HG02763 (cell line): Measurements from ENCODE around the gene ACAA1.
"Not testable (repeated sequence)": the region's sequence is repeated elsewhere in the genome, so short reads cannot be mapped to it uniquely, and the experiment has no call there.

ENCODE experiments used
- ATAC-seq: cut with Tn5 transposase; IDR thresholded peaks from one replicate; pipeline ENCODE4 v1.9.1; 2021; ENCODE audit warnings: mild to moderate bottlenecking, moderate library complexity; ENCODE audit not compliant: unreplicated experiment

Gene ACAA1

GRCh38 chr3:38108649-38109579, 28.0 kb downstream of the ACAA1 start:
- no peak for ATAC-seq

GRCh38 chr3:38107911-38108648, 28.8 kb downstream of the ACAA1 start:
- no peak for ATAC-seq

GRCh38 chr3:38105525-38105924, 31.4 kb downstream of the ACAA1 start:
- no peak for ATAC-seq

GRCh38 chr3:38102444-38102814, 34.5 kb downstream of the ACAA1 start:
- no peak for ATAC-seq

- ATAC-seq: no peak
Observed at GRCh38 chr3:38101811-38102443, 35.0 kb downstream of the ACAA1 start.

- ATAC-seq: no peak
Observed at GRCh38 chr3:38100498-38100897, 36.4 kb downstream of the ACAA1 start.

GRCh38 chr3:38099518-38099917, 37.4 kb downstream of the ACAA1 start:
- ATAC-seq: no peak

- no peak for ATAC-seq
Observed at GRCh38 chr3:38098376-38098723, 38.6 kb downstream of the ACAA1 start.

GRCh38 chr3:38097446-38098375, 39.2 kb downstream of the ACAA1 start:
- no peak for ATAC-seq

- ATAC-seq: no peak
Observed at GRCh38 chr3:38095669-38096483, 41.1 kb downstream of the ACAA1 start.

GRCh38 chr3:38094999-38095398, 41.9 kb downstream of the ACAA1 start:
- no peak for ATAC-seq

GRCh38 chr3:38090453-38090852, 46.5 kb downstream of the ACAA1 start:
- ATAC-seq: no peak

- no peak for ATAC-seq
Observed at GRCh38 chr3:38089163-38089562, 47.8 kb downstream of the ACAA1 start.

- no peak for ATAC-seq
Observed at GRCh38 chr3:38088126-38089078, 48.5 kb downstream of the ACAA1 start.

- not testable (repeated sequence) for ATAC-seq
Observed at GRCh38 chr3:38087278-38087677, 49.6 kb downstream of the ACAA1 start.

GRCh38 chr3:38086496-38086895, 50.4 kb downstream of the ACAA1 start:
- no peak for ATAC-seq

- no peak for ATAC-seq
Observed at GRCh38 chr3:38085943-38086324, 51.0 kb downstream of the ACAA1 start.

- no peak for ATAC-seq
Observed at GRCh38 chr3:38085311-38085942, 51.5 kb downstream of the ACAA1 start.
